Ovary (tissue), 1 donor: ENCODE data around the gene COL24A1.

ENCODE experiments used
- EP300 ChIP-seq: sonication (generic); formaldehyde crosslinking; IDR thresholded peaks from one replicate; pipeline ENCODE4 v1.6.1; 2017; ENCODE audit warnings: antibody characterized with exemption
- POLR2A ChIP-seq: fragments of 450-650 bp; IDR thresholded peaks from one replicate; pipeline ENCODE4 v1.6.1; 2017; ENCODE audit warnings: antibody characterized with exemption, mild to moderate bottlenecking, moderate library complexity

- TF ChIP-seq EP300 = no peak
- TF ChIP-seq POLR2A = no peak
These were observed 220.5 kb downstream of the COL24A1 start for GRCh38 chr1:85936057-85936456.
